Mucosa of stomach (tissue), 1 donor: Measurements from ENCODE around the gene PABPN1.
"Not testable (repeated sequence)": the region's sequence is repeated elsewhere in the genome, so short reads cannot be mapped to it uniquely, and the experiment has no call there.

Experiments
- H3K27me3 ChIP-seq: one replicate; pipeline ENCODE4 v1.7.0; 2013; ENCODE audit warnings: mild to moderate bottlenecking, low read length; ENCODE audit not compliant: control insufficient read depth, insufficient read depth
- H3K36me3 ChIP-seq: one replicate; pipeline ENCODE4 v1.7.0; 2013; ENCODE audit warnings: low read length; ENCODE audit not compliant: control insufficient read depth, insufficient read depth
- H3K4me1 ChIP-seq: one replicate; pipeline ENCODE4 v1.7.0; 2013; ENCODE audit warnings: mild to moderate bottlenecking, low read length; ENCODE audit not compliant: control insufficient read depth, insufficient read depth
- H3K4me3 ChIP-seq: one replicate; pipeline ENCODE4 v1.7.0; 2013; ENCODE audit warnings: low read length
- H3K9ac ChIP-seq: one replicate; pipeline ENCODE4 v1.7.0; 2013; ENCODE audit warnings: mild to moderate bottlenecking, low read length, moderate library complexity
- H3K9me3 ChIP-seq: one replicate; pipeline ENCODE4 v1.7.0; 2013; ENCODE audit warnings: mild to moderate bottlenecking, low read length, moderate library complexity; ENCODE audit not compliant: control insufficient read depth
- donor health status: Pancreatic carcinoma.

The PABPN1 gene

DNA sequence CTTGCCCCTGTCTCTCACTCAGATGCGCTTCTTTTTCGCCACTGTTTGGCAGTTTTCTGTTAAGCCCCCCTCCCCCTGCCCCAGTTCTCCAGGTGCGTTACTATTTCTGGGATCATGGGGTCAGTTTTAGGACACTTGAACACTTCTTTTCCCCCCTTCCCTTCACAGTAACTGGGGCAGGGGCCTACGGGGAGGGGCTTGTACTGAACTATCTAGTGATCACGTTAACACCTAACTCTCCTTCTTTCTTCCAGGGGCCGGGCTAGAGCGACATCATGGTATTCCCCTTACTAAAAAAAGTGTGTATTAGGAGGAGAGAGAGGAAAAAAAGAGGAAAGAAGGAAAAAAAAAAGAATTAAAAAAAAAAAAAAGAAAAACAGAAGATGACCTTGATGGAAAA, 3.7 kb downstream of the PABPN1 start:
- Histone ChIP-seq H3K36me3 (peaks cover 15% of the 10 kb centered on the region), H3K4me1 (peaks cover 18% of the 10 kb centered on the region), H3K9ac (no peak overlapping the region), H3K27me3 (no peaks in the 10 kb centered on the region), H3K4me3 (no peak overlapping the region), H3K9me3 (no peaks in the 10 kb centered on the region)

DNA sequence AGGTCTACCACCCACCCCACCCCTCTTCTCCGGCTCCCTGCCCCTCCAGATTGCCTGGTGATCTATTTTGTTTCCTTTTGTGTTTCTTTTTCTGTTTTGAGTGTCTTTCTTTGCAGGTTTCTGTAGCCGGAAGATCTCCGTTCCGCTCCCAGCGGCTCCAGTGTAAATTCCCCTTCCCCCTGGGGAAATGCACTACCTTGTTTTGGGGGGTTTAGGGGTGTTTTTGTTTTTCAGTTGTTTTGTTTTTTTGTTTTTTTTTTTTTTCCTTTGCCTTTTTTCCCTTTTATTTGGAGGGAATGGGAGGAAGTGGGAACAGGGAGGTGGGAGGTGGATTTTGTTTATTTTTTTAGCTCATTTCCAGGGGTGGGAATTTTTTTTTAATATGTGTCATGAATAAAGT, 4.5 kb downstream of the PABPN1 start:
- not testable (repeated sequence) for H3K27me3 ChIP-seq, H3K9ac ChIP-seq, H3K9me3 ChIP-seq, H3K4me3 ChIP-seq
- peaks cover 10% of the 10 kb centered on the region for H3K4me1 ChIP-seq
- peaks cover 15% of the 10 kb centered on the region for H3K36me3 ChIP-seq

DNA sequence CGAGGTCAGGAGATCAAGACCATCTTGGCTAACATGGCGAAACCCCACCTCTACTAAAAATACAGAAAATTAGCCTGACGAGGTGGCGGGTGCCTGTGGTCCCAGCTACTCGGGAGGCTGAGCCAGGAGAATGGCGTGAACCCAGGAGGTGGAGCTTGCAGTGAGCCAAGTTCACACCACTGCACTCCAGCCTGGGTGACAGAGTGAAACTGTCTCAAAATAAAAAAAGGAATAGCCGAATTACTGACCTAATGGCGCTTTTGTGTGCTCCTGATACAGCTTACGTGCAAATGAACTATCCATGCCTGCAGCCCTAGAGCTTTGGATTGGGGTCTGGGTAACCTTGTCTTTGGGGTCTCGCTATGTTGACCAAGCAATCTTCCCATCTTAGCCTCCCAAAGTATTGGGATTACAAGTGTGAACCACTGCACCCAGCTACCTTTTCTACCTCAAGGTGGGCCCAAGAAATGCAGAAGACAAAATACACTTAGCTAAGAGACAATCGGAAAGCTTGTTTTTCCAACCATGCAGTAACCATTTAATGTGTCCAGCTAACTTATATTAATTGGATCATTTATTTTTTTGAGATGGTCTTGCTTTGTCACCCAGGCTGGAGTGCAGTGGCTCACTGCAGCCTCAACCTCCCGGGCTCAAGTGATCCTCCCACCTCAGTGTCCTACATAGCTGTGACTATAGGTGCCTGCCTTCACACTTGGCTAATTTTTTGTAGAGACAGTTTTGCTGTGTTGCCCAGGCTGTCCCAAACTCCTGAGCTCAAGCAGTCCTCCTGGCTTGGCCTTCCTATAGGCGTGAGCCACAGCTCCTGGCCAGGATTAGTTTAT, 5.5 kb downstream of the PABPN1 start:
- no peaks in the 10 kb centered on the region for H3K27me3 ChIP-seq
- H3K9ac ChIP-seq, result no peak overlapping the region
- H3K4me3 ChIP-seq, result no peak overlapping the region
- peaks cover 10% of the 10 kb centered on the region for H3K4me1 ChIP-seq
- no peaks in the 10 kb centered on the region for H3K9me3 ChIP-seq
- H3K36me3 ChIP-seq, result peaks cover 15% of the 10 kb centered on the region

DNA sequence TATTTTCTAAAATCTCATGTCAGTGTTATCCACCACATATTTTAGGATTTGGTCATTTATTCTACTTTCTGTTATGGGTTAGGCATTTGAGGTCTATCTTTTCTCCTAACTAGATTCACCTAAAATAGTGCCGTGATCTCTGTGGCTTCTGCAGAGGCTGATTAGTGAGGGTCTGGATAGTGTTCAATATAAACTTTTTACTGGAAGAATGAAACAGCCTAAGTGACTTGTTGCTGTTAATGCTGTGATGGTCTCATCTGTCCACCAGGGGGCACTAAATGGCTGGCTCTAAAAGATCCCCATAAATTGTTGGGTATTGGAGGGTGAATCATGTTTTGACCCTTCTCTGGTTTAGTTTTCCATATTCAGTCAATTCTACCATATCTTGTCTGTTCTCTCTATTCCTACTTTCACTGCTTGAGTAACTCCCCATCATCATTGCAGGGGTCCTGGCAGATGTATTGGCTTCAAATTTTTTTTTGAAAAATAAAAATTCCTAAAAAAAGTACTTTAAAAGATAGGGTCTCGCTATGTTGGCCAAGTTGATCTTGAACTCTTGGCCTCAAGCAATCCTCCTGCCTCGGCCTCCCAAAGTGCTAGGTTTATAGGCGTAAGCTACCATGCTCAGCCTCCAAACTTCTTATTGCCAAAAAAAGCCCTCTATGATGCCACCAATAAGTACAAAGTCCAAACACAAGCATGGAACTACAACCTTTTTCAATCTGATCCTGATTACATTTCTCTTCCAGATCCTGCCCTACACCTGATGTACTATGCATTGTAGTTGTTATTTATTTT, 6.9 kb downstream of the PABPN1 start:
- H3K9ac ChIP-seq, result no peak overlapping the region
- peaks cover 15% of the 10 kb centered on the region for H3K36me3 ChIP-seq
- no peak overlapping the region for H3K4me3 ChIP-seq
- H3K27me3 ChIP-seq, result no peaks in the 10 kb centered on the region
- peaks cover 2% of the 10 kb centered on the region for H3K4me1 ChIP-seq
- H3K9me3 ChIP-seq, result no peaks in the 10 kb centered on the region

DNA sequence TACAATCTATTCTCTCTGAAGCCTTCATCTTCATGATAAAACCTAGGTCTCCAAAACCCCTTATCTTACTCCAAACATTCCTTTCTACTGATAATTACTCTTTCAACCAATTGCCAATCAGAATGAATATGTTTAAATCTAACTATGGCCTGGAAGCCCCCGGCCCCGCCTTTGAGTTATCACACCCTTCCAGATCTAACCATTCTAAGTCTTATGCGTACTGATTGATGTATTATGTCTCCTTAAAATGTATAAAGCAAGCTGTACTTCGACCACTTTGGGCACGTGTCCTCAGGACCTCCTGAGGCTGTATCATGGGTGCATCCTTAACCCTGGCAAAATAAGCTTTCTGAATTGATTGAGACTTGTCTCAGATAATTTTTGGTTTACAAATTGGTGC, 14.4 kb downstream of the PABPN1 start:
- Histone ChIP-seq H3K9ac (no peak overlapping the region), H3K27me3 (no peaks in the 10 kb centered on the region), H3K36me3 (no peaks in the 10 kb centered on the region), H3K4me1 (no peaks in the 10 kb centered on the region), H3K9me3 (no peaks in the 10 kb centered on the region), H3K4me3 (no peak overlapping the region)

DNA sequence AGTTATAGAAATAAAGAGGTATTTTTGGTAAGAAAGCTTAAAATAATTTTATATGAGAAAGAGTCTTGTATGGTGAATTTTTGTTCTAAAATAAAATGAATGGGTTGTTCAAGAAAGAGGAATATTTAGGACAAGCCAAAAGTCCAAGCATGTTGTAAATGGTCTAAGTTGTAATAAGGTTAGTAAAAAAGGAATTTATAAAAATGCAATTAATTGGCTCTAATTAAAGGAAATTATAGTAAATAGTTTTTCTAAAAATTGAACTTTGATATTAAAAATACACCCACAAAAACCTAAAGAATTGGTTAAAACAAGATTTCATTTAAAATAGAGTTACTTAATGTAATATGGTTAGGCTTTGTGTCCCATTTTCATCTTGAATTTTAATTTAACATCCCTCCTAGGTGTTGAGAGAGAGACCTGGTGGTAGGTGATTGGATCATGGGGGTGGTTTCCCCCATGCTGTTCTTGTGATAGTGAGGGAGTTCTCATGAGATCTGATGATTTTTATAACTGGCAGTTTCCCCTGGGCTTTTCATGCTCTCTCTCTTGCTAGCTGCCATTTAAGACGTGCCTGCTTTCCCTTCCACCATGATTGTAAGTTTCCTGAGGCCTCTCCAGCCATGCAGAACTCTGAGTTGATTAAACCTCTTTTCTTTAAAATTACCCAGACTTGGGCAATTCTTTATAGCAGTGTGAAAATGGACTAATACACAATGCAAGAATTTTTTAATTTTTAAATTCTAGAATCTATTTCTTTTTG, 18.4 kb downstream of the PABPN1 start:
- Histone ChIP-seq H3K4me1 (no peaks in the 10 kb centered on the region), H3K9me3 (no peaks in the 10 kb centered on the region), H3K36me3 (no peaks in the 10 kb centered on the region), H3K27me3 (no peaks in the 10 kb centered on the region), H3K4me3 (no peak overlapping the region), H3K9ac (no peak overlapping the region)

DNA sequence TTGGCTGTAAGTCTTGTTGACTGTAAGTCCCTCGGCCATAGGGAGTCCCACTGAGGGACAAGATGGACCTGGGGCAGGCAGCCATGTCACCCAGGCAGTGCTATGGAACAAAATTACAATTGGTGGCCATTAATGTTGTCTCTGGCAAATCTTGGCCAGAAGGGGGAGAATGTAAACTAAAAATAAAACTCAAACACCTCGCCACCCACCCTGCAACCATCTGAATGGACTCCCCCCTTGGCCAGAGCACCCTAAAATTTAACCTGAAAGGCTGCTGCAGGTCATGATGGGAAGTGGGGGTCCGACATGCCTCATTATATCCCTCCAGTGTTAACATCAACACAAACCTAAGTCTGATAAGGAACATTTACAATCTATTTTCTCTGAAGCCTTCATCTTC, 23.2 kb downstream of the PABPN1 start:
- Histone ChIP-seq H3K36me3 (no peaks in the 10 kb centered on the region), H3K4me3 (no peak overlapping the region), H3K27me3 (no peaks in the 10 kb centered on the region), H3K9me3 (no peaks in the 10 kb centered on the region), H3K4me1 (no peaks in the 10 kb centered on the region), H3K9ac (no peak overlapping the region)

DNA sequence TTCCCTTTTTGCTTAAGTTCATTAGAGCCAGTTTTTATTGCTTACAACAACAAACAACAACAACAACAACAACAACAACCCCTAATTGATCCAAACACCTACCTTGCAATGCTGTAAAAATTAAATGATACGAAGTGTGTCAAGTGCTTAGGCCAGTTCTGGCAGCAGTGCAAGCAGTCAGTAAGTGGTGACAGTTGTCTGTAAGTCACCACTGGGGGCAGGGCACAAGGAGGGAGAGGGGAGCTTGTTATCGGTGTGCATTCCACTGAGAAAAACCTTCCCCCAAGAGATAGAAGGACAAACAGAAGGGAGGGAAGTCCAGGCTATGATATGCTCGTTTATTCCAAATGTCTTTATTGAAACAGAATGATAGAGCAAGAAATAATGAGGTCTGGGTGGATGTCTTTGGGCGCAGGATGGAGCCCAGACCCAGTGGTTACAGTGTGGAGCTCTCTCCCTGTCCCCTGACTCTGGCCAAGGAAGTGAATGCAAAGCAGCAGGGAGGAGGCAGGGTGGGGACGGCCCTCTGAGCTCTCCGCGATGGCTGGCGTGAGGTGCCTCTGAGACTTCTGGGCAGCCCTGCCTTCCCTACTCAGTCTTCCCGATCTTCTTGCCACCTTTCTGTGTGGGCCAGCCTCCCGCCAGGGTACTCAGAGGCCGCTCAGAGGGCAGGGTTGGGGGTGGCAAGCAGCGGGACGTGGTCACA, 24.9 kb downstream of the PABPN1 start:
- Histone ChIP-seq H3K9me3 (no peaks in the 10 kb centered on the region), H3K36me3 (no peaks in the 10 kb centered on the region), H3K4me1 (no peaks in the 10 kb centered on the region), H3K4me3 (no peak overlapping the region), H3K27me3 (peaks cover 6% of the 10 kb centered on the region), H3K9ac (no peak overlapping the region)

DNA sequence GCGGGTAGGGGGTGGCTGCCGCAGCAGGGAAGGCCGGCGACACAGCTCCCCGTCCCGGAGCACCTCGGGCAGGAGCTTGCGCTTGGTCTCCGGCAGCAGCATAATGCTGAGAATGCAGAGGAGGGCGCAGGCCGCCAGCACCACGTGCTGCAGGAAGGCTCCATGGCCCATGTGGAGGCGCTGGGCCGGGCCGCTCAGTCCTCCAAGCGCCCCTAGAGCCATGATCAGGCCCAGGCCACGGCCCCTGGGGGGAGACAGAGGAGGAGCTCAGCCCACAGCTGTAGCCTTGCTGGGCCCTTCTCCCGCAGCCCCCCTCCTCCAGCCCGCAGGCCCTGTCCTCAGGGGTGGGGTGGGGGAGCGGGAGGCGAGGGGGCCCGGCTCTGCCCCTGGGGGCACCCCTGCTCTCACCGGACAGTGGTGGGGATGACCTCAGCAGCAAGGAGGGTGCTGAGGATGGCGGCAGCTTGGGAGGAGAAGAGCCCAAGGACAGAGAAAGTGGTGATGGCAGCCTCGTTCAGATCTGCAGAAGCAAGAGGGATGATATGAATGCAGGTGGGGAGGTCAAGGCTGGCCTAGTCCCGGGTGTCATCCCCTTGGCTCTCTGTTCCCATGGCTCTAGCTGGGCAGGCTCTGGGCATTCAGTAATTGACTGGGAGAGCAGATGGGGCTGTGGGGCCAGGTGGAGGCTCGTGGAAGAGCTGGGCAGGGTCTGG, 25.6 kb downstream of the PABPN1 start:
- H3K4me1 ChIP-seq, result peaks cover 3% of the 10 kb centered on the region
- H3K36me3 ChIP-seq, result no peaks in the 10 kb centered on the region
- no peaks in the 10 kb centered on the region for H3K9me3 ChIP-seq
- H3K4me3 ChIP-seq, result no peak overlapping the region
- H3K27me3 ChIP-seq, result peaks cover 14% of the 10 kb centered on the region
- no peak overlapping the region for H3K9ac ChIP-seq

DNA sequence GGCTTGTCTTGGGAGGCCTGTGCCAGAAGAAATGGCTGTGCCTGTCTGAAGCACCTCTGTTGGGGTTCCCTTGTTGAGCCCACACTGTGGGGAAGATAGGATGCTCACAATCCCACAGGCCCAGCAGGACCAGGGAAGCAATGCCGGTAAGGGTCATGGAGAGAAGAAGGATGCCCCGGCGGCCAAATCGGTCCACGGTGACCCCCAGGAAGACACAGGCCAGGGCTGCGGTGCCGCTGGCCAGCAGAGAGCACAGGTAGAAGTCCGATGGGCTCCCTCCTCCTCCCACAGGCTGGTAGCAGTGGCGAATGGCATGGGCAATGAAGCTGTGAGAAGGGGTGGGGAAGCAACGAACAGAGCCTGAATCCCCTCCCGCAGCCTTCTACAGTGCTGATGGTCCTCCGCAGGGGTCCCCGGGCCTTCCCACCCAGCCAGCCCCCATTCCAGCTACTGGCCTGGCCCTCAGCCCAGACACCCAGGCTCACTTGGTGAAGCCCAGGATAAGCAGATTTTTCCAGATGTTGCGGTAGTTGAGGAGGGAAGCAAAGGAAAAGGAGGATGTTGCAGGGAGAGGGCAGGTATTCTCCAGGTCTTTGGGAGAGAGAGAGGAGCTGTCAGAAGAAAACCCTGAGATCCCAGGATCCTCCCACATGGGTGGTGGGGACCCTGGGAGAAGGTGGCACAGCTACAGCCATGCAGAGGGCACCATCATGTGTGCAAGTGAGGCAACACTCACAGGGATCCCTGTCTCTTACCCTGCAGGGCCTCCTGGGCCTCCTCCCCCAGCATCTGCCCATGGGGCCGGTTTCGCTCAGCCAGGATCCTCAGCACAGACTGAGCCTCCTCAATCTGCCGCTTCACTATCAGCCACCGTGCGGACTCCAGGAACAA, 26.4 kb downstream of the PABPN1 start:
- Histone ChIP-seq H3K4me1 (peaks cover 5% of the 10 kb centered on the region), H3K9me3 (no peaks in the 10 kb centered on the region), H3K27me3 (peaks cover 22% of the 10 kb centered on the region), H3K4me3 (no peak overlapping the region), H3K36me3 (no peaks in the 10 kb centered on the region), H3K9ac (no peak overlapping the region)
